ENCODE measurements around the gene TNFRSF6B. TPM values are rescaled to one million over a fixed set of nuclear protein-coding genes. Genes with fewer than 3 reads are reported as not detected.

TNFRSF6B gene
- total RNA-seq, 1 donor: 2.9 TPM

GRCh38 chr20:63673951-63674350 lies 22.5 kb upstream of the TNFRSF6B start:
- Histone ChIP-seq H4K20me1 (ENCODE audit: insufficient read depth, low read length) (no peaks in the 10 kb centered on the region), H3K27me3 (ENCODE audit: insufficient read depth, low read length) (no peaks in the 10 kb centered on the region), H2AFZ (ENCODE audit: low read length) (no peak overlapping the region)

GRCh38 chr20:63675681-63676368 lies 20.6 kb upstream of the TNFRSF6B start:
- Histone ChIP-seq H3K27me3 (ENCODE audit: insufficient read depth, low read length) (no peaks in the 10 kb centered on the region), H3K27ac (ENCODE audit: low read depth, low read length) (no peak overlapping the region), H3K79me2 (ENCODE audit: insufficient read depth, low read length) (no peaks in the 10 kb centered on the region), H3K36me3 (ENCODE audit: insufficient read depth, low read length) (peaks cover 41% of the 10 kb centered on the region), H3K4me2 (ENCODE audit: insufficient read depth, low read length) (no peak overlapping the region), H3K4me3 (ENCODE audit: insufficient read depth, low read length) (no peak overlapping the region), H3K9me3 (ENCODE audit: low read depth, low read length) (no peaks in the 10 kb centered on the region), H3K4me1 (ENCODE audit: insufficient read depth, low read length) (no peaks in the 10 kb centered on the region), H4K20me1 (ENCODE audit: insufficient read depth, low read length) (no peaks in the 10 kb centered on the region), H2AFZ (ENCODE audit: low read length) (no peak overlapping the region)
- TF ChIP-seq CTCF (IDR thresholded peaks at IDR 0.05; ENCODE audit: extremely low read depth, low read depth, low read length): no peak
- DNase-seq (ENCODE audit: insufficient read length, low spot score, missing footprints): no peak

More at GRCh38 chr20:63673951-63674350, 22.5 kb upstream of the TNFRSF6B start:
- Histone ChIP-seq H3K4me2 (ENCODE audit: insufficient read depth, low read length) (no peak overlapping the region), H3K27ac (ENCODE audit: low read depth, low read length) (no peak overlapping the region), H3K4me1 (ENCODE audit: insufficient read depth, low read length) (no peaks in the 10 kb centered on the region), H3K9me3 (ENCODE audit: low read depth, low read length) (no peaks in the 10 kb centered on the region), H3K36me3 (ENCODE audit: insufficient read depth, low read length) (peaks cover 44% of the 10 kb centered on the region), H3K4me3 (ENCODE audit: insufficient read depth, low read length) (no peak overlapping the region), H3K79me2 (ENCODE audit: insufficient read depth, low read length) (no peaks in the 10 kb centered on the region)
- peak; percentile 60 for DNase-seq (ENCODE audit: insufficient read length, low spot score, missing footprints)
- TF ChIP-seq CTCF (IDR thresholded peaks at IDR 0.05; ENCODE audit: extremely low read depth, low read depth, low read length): no peak

- Histone ChIP-seq H3K4me3 (ENCODE audit: insufficient read depth, low read length) (no peak overlapping the region), H3K27me3 (ENCODE audit: insufficient read depth, low read length) (no peaks in the 10 kb centered on the region), H4K20me1 (ENCODE audit: insufficient read depth, low read length) (no peaks in the 10 kb centered on the region), H3K36me3 (ENCODE audit: insufficient read depth, low read length) (peaks cover 36% of the 10 kb centered on the region), H3K4me1 (ENCODE audit: insufficient read depth, low read length) (peaks cover 13% of the 10 kb centered on the region), H3K9me3 (ENCODE audit: low read depth, low read length) (no peaks in the 10 kb centered on the region), H3K79me2 (ENCODE audit: insufficient read depth, low read length) (no peaks in the 10 kb centered on the region), H3K4me2 (ENCODE audit: insufficient read depth, low read length) (no peak overlapping the region), H3K27ac (ENCODE audit: low read depth, low read length) (no peak overlapping the region), H2AFZ (ENCODE audit: low read length) (no peak overlapping the region)
- DNase-seq (ENCODE audit: insufficient read length, low spot score, missing footprints): no peak
- TF ChIP-seq CTCF (IDR thresholded peaks at IDR 0.05; ENCODE audit: extremely low read depth, low read depth, low read length): no peak
Observed at GRCh38 chr20:63678071-63678470, 18.4 kb upstream of the TNFRSF6B start.

GRCh38 chr20:63678667-63679465 lies 17.6 kb upstream of the TNFRSF6B start:
- Histone ChIP-seq H3K27me3 (ENCODE audit: insufficient read depth, low read length) (no peaks in the 10 kb centered on the region), H3K9me3 (ENCODE audit: low read depth, low read length) (no peaks in the 10 kb centered on the region), H3K27ac (ENCODE audit: low read depth, low read length) (no peak overlapping the region), H3K36me3 (ENCODE audit: insufficient read depth, low read length) (peaks cover 41% of the 10 kb centered on the region), H4K20me1 (ENCODE audit: insufficient read depth, low read length) (no peaks in the 10 kb centered on the region), H2AFZ (ENCODE audit: low read length) (no peak overlapping the region), H3K4me3 (ENCODE audit: insufficient read depth, low read length) (no peak overlapping the region), H3K79me2 (ENCODE audit: insufficient read depth, low read length) (no peaks in the 10 kb centered on the region), H3K4me2 (ENCODE audit: insufficient read depth, low read length) (no peak overlapping the region), H3K4me1 (ENCODE audit: insufficient read depth, low read length) (peaks cover 16% of the 10 kb centered on the region)
- no peak for DNase-seq (ENCODE audit: insufficient read length, low spot score, missing footprints)
- no peak for TF ChIP-seq CTCF (IDR thresholded peaks at IDR 0.05; ENCODE audit: extremely low read depth, low read depth, low read length)
